Muscle of back (tissue), 11 donors: ENCODE measurements around the gene SLITRK5. TPM values are rescaled to one million over a fixed set of nuclear protein-coding genes. Genes with fewer than 3 reads are reported as not detected.

ENCODE experiments used
- DNase-seq, 3 donors: peaks; one replicate each; pipeline versions ENCODE4 v3.0.0 to v3.0.0-alpha.2; 2013
- polyA plus RNA-seq, 10 donors: library from polyadenylated mRNA; unstranded; fragments of 120-200 nt; gene quantifications; one replicate each; pipeline ENCODE4 v1.2.1, GENCODE V29; 2013; ENCODE audit not compliant: insufficient read length in 10 of 10

SLITRK5 gene
- polyA plus RNA-seq, 10 donors: 2.4 to 6.7 (median 3.2) TPM

DNA sequence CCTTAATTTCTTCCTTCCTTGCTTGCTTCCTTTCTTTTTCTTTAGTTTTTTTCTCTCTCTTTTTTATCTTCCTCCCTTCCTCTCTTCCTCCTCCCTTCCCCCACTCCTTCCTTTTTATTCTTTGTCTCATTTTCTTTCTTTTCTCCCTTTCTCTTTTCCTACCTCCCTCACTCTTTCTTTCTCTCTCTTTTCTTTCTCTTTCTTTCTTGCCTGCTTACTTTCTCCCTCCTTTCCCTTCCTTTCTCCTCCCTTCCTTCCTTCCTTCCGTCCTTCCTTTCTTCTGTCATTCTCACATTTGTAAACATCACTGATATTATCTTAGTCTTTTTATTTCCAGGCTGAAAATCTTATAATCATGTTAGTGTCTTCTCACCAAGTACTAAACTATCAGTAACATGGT is 38.8 kb downstream of the SLITRK5 start:
- DNase-seq: no peak

GRCh38 chr13:87712012-87712411 is 40.8 kb downstream of the SLITRK5 start:
- no peak for DNase-seq
